Hematopoietic multipotent progenitor cell treated with erythropoietin and hydrocortisone succinate and interleukin-3 and kit ligand, for 6 days (in vitro differentiated cells): ENCODE results near the gene COL15A1.
"Not testable (repeated sequence)": the region's sequence is repeated elsewhere in the genome, so short reads cannot be mapped to it uniquely, and the experiment has no call there.

Source experiments
- DNase-seq: peaks from one replicate; pipeline ENCODE4 v3.0.0-alpha.2; 2015

The COL15A1 gene

DNA sequence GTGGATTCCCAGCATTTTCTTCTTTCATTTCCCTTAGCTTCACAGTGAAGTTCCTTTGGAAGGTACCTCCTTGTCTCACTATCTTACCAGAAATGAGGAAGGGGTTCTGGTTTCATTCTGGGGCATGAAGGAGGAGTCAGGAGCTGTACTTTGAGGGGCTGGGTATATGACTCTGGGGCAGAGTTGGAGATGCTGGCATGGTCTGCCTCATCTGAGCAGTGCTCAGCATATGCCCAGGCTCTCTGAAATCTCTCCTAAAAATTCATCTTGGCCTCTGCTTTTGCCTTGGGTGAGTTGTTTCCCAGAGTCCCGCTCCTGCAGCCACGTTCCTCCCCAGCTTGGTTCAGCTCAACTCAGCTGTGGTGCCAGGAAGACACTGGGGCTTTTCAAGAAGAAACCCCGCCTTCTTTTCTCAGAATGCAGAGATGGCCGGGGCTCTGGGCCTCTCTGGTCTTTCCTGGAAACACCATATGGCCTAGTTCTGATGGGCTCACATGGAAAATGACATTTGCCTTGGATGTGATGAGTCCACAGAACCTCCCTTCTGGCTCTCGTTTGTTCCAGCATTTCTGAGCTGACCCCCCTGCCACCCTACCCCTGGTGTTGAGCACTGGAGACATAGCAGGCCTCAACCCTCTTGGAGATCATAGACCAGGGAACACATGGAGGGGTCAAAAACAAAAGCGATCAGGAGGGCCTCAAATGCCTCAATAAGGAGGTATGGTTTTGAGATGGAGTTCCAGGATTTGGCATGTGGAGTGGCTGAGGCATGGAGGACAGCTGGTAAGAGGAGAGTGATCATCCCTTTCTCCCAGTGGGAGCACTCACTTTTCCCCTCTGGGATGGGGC, 149.2 kb downstream of the COL15A1 start:
- DNase-seq = peak; percentile 83

DNA sequence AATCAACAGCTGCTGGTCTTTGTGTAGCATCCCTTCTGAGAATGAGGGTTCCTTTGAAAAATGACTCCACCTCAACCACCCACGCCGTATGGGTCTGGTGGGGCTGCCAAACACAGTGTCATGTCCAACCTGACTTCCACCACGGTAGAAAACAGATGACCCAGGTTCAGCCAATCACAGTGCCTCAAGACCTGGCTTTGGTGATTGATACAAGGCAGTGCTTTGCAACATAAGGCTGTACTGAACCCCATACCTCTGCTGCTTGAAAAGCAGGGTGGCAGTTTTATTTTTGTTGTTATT, 149.7 kb downstream of the COL15A1 start:
- no peak for DNase-seq

DNA sequence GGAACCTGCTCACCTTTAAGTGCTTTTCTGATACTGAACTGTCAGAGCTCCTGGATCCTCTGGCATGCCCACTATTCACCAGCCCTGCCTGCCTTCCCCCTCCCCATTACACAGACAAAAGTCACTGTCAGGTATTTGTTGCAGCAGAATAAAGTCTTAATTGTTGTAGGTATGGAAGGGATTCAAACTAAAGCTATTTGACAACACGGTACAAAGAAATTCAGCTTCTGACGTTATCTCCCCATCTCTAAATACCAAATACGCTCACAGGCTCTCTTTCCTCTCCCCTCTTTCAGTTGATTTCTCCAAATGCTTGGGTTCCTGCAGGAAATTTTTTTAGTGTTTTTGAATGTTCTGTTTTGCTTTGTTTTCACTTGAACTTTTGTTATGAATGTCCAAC, 151.9 kb downstream of the COL15A1 start:
- no peak for DNase-seq

- DNase-seq = no peak
Observed at GRCh38 chr9:99096409-99096808, 152.7 kb downstream of the COL15A1 start.

DNA sequence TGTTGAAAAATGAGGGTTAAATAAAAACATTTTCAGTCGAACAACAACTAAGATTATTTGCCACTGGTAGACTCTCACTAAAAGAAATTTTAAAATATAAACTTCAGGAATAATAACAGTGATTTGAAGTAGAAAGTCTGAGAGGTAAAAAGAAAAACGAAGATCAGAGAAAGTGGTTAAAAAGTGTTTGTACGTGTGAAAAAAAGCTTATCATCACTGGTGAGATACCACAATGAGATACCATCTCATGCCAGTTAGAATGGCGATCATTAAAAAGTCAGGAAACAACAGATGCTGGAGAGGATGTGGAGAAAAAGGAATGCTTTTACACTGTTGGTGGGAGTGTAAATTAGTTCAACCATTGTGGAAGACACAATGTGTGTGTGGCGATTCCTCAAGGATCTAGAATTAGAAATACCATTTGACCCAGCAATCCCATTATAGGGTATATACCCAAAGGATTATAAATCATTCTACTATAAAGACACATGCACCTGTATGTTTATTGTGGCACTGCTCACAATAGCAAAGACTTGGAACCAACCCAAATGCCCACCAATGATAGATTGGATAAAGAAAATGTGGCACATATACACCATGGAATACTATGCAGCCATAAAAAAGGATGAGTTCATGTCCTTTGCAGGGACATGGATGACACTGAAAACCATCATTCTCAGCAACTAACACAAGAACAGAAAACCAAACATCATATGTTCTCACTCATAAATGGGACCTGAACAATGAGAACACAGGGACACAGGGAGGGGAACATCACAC, 156.3 kb downstream of the COL15A1 start:
- not testable (repeated sequence) for DNase-seq

DNA sequence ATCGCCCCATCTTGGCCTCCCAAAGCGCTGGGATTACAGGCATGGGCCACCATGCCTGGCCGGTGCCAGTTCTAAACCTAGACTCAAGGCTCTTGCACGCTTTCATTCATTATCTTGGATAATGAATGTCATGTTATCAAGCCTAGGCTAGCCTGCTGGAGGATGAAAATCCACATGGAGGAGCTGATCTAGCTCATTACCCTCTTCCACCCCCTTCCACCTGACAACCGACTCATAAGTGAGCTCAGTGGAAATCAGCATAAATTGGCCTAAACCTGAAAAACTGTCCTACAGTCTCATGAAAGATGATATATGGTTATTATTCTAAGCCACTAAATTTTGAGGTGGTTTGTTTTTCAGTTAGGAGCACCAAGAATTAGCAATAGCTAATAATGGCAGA, 157.6 kb downstream of the COL15A1 start:
- DNase-seq = no peak

DNA sequence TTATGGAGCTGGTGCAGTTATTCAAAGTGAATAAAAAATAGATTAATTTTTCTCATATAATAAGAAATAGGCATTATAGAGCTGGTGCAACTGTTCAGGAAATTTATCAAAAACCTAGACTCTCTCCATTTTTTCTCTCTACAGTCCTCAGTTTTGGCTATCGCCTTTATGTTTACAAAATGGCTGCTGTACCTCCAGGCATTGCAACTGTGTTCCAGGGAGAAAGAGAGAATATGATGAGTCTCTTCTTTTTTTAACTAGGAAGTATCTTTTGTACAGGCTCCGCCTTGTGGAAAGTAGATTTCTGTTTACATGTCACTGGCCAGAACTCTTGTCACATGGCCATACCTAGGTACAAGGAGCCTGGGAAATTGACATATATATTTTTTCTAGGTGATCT, 158.1 kb downstream of the COL15A1 start:
- no peak for DNase-seq

GRCh38 chr9:99103054-99103895, 159.6 kb downstream of the COL15A1 start:
- no peak for DNase-seq

DNA sequence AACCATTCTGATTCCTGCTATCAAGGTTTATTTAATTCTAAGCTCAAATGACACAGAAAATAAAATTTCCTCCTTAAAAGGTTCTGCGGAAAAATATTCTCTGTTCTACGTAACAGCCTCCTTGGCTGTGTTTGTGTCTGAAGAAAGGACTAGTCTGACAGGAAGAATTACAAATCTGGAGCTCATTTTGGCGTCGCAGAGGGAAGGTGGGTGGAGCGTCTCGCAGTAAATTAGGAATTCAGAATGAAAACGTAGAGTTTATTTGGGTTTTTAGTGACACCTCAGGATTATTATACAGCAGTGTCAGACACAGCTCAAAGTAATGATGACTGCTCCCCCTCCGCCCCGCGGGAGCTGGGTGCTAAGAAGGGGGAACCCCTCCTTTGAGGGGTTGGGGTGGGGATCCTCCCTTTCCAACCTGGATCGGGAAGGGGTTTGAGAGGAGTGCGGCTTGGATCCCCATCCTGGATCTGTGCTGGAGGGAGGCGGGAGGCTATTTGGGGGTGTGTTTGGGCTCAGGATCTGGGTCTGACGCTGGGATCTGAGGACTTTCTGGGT, 160.3 kb downstream of the COL15A1 start:
- no peak for DNase-seq

GRCh38 chr9:99104459-99105151, 160.9 kb downstream of the COL15A1 start, which contains the start of gene TGFBR1:
Gene TGFBR1 (plus strand): TSS chr9:99105113. CDS start chr9:99105206, 93 bp downstream.
- DNase-seq = peak; percentile 95

DNA sequence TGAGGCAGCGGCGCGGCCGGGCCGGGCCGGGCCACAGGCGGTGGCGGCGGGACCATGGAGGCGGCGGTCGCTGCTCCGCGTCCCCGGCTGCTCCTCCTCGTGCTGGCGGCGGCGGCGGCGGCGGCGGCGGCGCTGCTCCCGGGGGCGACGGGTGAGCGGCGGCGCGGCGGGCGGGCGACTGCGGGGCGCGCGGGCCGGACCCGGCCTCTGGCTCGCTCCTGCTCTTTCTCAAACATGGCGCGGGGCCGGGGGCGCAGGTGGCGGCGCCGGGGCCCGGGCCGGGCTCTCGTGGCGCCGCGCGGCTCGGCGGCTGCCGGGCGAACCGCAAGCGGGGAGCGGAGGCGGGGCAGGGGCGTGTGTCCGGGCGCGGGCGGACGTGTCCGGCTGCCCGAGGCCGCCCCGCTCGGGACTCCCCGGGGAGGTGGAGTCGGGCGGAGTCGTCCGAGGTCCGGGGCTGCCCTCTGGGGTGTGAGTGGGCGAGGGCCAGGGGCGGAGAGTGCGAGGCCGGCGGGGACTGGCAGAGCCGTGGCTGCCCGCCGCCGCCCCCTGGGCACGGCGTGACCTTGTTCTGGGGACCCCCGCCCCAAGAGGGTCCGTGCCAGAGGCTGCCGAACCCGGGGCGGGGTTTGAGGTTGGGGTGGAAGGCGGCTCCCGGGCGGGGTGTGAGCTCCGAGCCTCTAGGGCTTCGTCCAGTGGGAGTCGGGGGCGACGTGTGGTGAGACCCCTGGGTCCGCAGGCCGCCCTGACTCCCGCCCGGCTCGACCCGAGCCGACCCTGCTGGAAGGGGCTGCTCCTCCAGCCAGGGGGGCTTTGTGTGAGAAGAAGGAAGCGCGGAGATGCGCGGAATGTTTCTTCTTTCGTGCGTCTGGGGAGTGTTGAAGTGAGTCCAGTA, 161.7 kb downstream of the COL15A1 start:
- DNase-seq = peak; percentile 56

- DNase-seq = no peak
Observed at GRCh38 chr9:99106044-99106375, 162.3 kb downstream of the COL15A1 start.

DNA sequence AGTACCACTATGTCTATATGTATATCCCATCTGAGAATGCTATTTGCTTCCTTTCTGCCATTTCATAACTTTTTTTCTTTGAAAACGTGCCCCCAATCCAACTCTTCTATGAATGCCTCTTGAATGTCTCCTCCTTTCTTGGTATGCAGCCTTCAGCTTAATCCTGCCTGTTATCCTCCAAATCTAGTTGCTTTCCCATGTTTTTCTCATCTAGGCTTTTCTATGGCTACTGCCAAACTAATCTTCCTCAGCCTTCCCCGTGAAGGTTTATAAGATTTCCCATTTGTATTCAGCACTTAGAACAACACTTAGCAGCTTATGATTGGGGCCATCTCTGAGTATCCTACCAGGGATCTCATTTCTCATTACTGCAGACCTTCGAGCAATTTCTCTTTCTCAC, 163.7 kb downstream of the COL15A1 start:
- DNase-seq = no peak

DNA sequence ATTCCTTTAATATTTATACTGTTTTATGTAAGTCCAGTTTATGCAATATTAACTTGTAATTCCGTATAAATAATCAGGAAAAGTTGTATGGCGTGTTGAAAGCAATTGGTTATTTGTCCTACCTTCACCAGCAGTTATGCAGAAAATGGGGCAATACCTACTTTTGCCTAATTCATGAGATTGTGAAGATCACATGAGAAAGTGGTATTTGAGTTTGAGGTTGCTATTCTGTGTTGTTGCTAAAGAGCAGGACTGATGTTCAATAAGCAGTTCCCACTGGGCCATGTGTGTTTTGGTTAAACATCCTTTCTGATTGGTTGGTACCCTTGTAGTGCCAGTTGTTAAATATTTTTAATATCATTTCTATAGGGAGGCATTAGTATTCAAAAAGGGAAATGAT, 164.4 kb downstream of the COL15A1 start:
- no peak for DNase-seq

DNA sequence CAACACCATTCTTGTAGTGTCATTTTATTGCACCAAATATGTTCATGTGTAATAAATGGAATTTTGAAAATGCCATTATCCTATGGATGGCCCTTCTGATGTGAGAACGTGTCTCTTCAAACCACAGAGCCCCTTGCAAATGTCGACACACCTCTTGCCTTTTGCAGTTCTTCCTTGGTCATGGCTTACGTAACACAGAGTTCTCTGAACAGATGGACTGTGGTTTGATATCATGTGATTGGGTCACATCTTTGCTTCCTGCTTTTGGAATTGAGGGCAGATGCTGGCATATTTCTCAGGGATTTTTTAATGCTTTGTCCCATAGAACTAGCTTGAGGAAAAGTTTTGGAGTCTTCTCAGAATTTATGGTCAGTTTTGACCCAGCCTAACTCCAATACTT, 165.8 kb downstream of the COL15A1 start:
- DNase-seq = peak; percentile 86

DNA sequence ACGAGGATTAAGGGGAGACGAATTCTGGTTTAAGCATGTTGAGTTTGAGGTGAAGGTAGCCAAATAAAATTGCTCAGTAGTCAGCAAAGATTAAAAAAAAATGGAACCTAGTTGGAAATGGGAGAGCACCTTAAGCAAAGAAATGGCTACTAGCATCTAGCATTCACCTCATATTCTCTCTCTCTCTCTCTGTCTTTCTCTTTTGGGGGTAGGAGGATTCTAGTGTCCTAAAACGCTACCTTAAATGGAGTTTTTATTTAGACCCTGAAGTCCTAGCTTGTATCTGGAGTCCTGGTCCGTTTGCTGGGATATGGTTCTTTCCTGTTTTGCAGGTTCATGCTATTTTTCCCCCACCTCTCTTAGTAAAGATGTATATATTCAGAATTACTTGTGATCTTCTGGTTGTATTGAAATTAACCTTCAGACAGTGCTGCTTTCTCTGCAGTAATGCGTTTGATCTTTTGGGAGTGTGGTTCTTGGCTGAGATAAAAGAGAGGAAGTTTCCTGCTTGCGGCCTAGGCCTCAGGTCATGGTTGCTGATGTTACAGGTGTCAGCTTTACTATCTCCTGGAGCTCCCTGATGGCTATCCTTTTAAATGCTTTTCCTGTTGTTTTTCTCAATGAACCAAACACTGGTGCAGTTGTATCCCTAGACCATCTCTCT, 169.2 kb downstream of the COL15A1 start:
- DNase-seq = no peak

DNA sequence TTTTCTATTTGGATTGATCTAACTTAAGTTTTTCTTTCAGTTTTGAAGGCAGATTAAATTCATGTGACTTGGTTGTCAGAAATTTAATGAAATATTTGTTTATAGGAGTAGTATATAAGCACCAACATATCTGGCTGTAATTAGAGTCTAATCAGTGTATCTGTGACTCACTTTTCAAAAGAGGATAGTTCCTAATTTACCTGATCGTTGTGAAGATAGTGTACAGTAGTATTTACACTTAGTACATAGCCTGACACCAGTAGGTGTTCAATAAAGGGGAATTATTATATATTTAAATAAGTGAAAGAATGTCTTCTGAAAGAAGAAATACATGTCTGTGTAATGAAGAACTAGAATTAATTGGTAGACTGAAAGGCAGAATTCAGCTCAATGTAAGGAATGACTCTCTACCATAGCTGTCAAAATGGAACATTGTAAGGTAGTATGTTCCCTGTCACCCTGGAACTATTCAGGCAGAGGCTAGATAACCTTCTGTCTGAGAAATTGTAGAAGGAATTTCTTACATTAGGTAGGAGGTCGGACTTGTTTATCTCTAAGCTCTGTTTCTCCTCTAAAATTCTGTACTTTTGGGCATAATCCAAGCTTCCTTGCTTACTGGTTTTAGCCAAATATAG, 169.8 kb downstream of the COL15A1 start:
- no peak for DNase-seq

- DNase-seq = no peak
Observed at GRCh38 chr9:99114049-99114440, 170.3 kb downstream of the COL15A1 start.

DNA sequence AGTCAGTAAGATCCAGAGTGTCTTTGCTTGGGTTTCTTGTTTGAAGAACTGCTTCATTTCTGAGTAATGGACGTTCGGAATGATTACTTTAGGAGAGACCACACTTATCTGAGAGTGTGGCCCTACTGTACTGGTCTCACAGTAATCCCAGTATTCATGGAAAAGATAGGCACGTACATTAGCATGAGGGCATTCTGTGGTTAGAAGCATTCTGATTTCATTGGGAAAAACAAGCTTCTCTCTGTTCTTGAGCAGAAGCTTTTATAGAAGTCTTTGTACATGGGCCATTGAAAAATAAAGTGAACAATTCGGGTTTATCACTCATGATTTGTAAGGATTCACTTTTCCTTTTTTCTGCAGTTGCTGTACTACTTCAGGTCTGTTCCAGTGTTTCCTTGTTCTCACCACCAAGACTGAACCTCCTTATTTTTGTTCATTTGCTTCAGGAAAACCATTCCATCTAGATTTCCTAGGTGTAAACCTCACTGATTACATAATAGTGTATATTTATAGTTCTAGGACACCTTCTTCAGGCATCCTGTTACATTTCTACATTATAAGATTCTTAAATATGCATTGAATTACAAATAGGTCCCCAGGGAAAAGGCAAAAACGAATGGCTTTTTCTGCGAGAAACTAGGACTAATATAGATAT, 171.3 kb downstream of the COL15A1 start:
- DNase-seq = no peak

- DNase-seq = no peak
Observed at GRCh38 chr9:99116003-99116411, 172.3 kb downstream of the COL15A1 start.
